GM19463 (cell line): ENCODE measurements around the gene MRPS27.
A peak's percentile ranks its signal among the peaks of the same experiment; 100 is the strongest.

Experiments
- ATAC-seq: cut with Tn5 transposase; IDR thresholded peaks from one replicate; pipeline ENCODE4 v1.9.1; 2021; ENCODE audit warnings: mild to moderate bottlenecking, moderate library complexity; ENCODE audit not compliant: unreplicated experiment

The MRPS27 gene

DNA sequence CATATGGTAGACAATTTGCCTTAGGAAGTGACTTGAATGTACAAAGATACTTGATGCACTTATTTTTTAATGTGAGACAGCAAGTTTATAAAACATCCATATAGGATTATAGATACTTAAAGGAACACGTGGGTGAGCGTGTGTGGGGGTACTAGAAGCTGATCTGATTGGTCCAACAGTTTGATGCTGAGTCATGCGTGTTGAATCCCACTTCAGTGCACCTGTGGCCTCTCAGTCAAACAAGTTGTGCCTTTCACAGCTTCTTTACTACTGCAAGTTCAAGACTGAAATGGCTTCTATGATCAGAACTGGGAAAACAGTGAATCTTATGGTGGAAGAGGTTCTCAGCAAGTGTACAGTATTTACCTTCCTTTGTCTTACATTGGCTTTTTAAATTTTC lies 113.9 kb downstream of the MRPS27 start:
- no peak for ATAC-seq

GRCh38 chr5:72205431-72206009 lies 114.5 kb downstream of the MRPS27 start:
- ATAC-seq = no peak

DNA sequence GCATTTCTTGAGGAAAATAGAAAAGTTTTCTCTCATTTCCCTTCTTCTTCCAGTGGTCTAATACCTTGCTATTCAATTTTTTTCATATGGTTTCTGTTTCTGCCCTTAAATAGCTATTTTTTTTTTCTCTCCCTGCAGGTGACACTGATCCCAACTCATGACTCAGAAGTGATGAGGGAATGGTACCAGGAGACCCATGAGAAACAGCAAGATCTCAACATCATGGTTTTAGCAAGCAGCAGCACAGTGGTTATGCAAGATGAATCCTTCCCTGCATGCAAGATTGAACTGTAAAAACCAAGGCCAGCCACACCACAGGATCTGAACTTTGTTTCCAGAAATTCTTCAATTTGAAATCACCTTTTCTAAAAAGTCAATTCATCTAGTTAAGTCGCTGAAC lies 115.1 kb downstream of the MRPS27 start:
- no peak for ATAC-seq

GRCh38 chr5:72203251-72203845 lies 116.7 kb downstream of the MRPS27 start:
- ATAC-seq = no peak

DNA sequence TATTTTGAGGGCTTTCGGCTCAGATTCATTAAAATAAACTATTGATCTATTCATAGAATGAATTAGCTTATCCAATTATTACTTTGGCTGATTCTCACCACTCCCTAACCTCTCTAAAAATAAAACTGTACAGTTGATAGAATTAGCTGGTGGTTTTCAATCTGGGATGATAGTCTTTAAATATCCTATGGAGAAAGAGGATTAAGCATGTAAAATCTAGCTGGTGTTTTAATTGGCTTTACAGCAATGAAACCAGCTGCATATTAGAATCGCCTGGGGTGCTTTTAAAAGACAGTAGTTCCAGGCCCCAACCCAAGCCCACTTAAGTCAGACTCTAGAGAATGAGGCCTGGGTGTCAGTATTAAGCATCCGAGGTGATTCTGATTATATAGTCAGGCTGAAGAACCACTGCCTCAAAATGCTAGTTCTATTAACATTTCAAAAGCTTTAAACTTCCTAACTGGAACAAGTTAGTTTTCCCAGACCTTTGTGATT lies 117.7 kb downstream of the MRPS27 start:
- ATAC-seq = no peak

- ATAC-seq = no peak
Observed at GRCh38 chr5:72199681-72200080, 120.4 kb downstream of the MRPS27 start.

GRCh38 chr5:72197393-72197792 lies 122.6 kb downstream of the MRPS27 start:
- no peak for ATAC-seq

GRCh38 chr5:72195581-72195980 lies 124.5 kb downstream of the MRPS27 start:
- ATAC-seq = no peak

GRCh38 chr5:72194846-72195245 lies 125.2 kb downstream of the MRPS27 start:
- ATAC-seq = peak; percentile 97

- ATAC-seq = no peak
Observed at GRCh38 chr5:72191404-72191803, 128.6 kb downstream of the MRPS27 start.

GRCh38 chr5:72189146-72189545 lies 130.9 kb downstream of the MRPS27 start:
- ATAC-seq = no peak

DNA sequence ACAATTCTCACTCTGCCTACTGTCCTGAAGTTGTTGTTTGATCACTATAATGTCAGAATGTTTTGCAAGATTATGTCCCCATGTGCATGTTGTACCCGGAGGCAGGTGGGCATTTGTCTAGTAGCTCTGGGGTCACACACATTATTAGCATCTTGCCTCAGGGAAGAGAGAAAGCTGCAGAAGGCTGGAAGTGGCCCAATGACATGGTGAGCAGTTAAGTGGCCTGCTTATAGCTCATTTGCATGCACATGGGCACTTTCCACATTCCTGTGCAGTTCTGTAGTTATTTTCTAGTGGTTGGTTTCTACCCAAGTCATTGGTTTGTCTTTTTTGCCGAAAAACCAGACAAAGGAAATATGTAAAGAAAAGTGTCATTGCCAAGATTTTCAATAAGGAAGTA lies 131.9 kb downstream of the MRPS27 start:
- no peak for ATAC-seq

DNA sequence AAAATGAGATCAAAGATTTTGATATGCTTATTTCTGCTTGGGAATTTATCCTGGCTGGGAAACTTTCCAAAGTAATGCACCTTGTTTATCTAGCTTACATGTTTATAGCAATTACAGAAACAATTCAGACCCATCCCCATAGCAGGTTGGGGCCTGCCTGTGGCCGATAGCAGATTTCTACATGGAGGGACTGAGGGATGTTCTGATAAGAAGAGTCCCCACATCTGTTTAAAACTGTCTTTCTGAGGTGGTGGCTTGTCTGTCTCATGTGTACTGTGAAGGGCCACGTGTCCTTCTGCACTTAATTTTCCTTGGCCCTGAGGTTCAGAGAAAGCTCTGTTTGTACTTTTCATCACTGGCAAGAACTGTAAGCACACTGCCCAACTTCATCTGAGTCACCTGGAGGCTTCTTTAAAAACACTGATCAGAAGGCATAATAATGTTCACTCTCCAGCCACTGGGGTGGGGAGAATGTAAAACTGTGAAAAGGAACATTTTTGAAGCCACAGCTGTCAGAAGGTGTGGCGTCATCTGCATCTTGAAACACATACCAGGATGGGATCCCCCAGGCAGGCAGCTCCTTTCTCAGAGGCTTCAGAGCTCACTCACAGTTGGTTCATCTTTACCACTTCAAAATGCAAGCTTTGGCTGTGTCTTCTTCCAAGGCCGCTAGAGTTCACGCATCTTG lies 132.5 kb downstream of the MRPS27 start:
- no peak for ATAC-seq

DNA sequence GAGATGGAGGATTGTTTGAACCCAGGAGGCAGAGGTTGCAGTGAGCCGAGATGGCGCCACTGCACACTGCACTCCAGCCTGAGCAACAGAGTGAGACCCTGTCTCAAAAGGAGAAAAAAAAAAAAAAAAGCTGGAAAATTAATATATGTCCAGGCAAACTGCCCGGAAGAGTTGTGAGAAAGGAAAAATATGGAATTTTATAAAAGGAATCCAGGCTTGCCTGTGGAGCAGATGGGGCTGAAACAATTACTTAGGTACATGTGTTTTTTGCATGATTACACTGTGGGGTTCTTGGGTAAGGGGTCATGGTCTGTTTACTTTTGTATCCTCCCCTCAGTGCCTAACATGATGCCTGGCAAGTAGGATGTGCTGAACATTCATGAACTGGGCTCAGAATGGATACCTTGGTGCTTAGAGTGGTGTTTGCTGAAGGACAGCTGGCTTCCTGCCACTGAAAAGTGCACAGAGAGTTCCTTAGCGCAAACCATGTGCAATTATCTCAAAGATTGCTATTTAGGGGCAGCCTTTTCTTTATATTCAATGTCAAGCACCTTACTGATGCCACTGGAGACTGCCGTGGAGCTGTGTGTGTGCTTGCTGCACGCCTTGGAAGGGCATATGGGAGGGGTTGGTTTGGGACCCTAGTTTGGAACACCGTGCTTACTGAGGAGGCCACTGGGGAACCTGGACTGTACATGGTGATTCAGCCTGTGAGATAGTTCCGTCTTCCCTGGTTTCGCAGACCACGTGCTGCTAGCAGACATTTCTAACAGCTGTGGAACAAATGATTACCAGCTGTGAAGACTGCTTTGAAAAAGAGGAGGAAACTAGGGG lies 134.3 kb downstream of the MRPS27 start:
- no peak for ATAC-seq

- ATAC-seq = no peak
Observed at GRCh38 chr5:72184408-72184807, 135.6 kb downstream of the MRPS27 start.

DNA sequence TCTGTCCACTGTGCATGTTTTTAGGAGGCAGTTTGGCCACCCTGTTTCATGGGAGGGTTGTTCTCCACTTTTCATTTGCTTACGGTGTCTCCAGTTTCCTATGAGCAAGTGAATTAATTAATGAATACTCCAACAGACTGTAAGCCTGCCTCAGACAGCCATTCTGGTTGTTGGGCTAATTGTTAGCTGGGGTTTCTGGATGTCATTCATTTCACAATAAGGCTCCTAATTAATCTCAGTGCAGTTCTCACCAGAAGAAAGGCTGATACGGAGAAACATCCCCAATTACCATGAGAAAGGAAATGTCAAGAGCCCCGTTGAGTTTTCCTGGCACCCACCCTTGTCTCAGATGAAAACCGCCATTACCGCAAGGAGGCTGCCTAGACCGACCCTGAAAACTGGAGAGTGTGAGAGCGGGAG lies 136.9 kb downstream of the MRPS27 start:
- no peak for ATAC-seq

- ATAC-seq = no peak
Observed at GRCh38 chr5:72182686-72183085, 137.4 kb downstream of the MRPS27 start.

DNA sequence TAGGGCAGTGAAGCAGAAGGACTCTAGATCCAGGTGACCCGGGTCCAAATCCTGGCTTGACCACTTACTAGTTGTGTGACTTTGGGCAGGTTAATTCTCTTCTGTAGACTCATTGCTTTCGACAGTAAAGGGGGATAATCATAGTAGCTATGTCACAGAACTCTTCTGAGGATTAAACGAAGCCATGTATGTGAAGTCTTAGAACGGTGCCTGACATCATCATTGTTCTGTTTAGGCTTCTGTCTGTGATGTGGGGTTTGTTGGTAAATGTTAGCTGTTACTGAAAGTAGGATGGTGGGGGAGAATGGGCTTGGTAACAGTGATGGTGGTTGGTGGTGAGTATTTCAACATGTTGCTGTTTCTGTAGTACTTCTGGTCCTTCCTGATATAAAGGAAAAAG lies 139.1 kb downstream of the MRPS27 start:
- ATAC-seq = no peak

GRCh38 chr5:72179816-72180440 lies 140.1 kb downstream of the MRPS27 start:
- ATAC-seq = no peak

DNA sequence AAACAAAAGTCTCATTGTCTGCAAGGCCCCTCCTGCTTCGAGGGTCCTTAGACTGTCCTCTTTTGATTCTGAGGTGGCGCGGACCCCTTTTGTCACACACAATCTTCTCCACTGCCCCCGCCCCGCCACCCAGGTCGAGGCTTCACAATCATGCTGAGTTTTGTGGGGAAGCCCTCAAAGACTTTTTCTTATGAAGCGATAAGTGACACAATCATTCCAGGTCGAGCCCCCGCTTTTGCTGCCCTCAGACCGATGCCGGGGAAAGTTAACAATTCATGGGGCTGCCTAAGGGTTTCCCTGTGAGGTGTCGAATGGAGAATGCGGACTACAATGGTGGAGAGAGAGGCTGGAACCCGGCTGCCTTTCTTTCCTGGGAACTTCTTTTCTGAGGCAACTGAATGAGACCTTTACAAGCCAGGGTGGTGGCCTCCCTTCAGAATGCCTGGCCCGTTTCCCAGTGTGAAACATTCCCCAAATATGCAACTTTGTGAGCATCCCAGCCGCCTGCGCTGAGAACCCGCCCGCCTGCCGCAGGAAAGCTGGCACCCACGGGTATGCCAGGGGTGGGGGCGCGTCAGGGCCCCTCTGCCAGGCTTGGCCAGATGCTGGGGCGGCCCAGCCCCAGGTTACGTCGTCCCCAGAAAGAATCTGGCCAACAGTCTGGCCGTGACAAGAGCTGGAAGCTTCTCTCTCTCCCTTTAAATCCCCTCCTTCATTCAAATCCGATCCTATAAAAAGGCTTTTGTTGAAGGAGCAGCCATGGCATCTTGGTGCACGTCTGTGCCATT lies 140.8 kb downstream of the MRPS27 start:
- no peak for ATAC-seq
